ENCODE results near the gene PRM3.

The PRM3 gene

GRCh38 chr16:11235703-11235991 is 37.8 kb downstream of the PRM3 start:
- no peak for DNase-seq (ENCODE audit: extremely low spot score)
- TF ChIP-seq FOXK2 (IDR thresholded peaks at IDR 0.05) (no peak), ZNF384 (IDR thresholded peaks at IDR 0.05) (no peak), LEF1 (IDR thresholded peaks at IDR 0.05; ENCODE audit: borderline replicate concordance) (no peak), HDGF (IDR thresholded peaks at IDR 0.05; ENCODE audit: borderline replicate concordance) (no peak), L3MBTL2 (conservative IDR thresholded peaks at IDR 0.05) (no peak), FOXM1 (IDR thresholded peaks at IDR 0.05; ENCODE audit: borderline replicate concordance) (no peak), SP1 (IDR thresholded peaks at IDR 0.05) (no peak), CTBP1 (IDR thresholded peaks at IDR 0.05; ENCODE audit: borderline replicate concordance) (no peak), FOXA1 (IDR thresholded peaks at IDR 0.05) (no peak), TARDBP (IDR thresholded peaks at IDR 0.05) (no peak), BHLHE40 (IDR thresholded peaks at IDR 0.05; ENCODE audit: borderline replicate concordance) (no peak), SUZ12 (IDR thresholded peaks at IDR 0.05) (no peak), ARNT (IDR thresholded peaks at IDR 0.05) (no peak)
- CTCF ChIA-PET: no interaction called here
- POLR2A ChIA-PET: no interaction called here

GRCh38 chr16:11234884-11235702 is 38.3 kb downstream of the PRM3 start:
- TF ChIP-seq ARNT (IDR thresholded peaks at IDR 0.05): no peak
- TF ChIP-seq, protein P1, sequence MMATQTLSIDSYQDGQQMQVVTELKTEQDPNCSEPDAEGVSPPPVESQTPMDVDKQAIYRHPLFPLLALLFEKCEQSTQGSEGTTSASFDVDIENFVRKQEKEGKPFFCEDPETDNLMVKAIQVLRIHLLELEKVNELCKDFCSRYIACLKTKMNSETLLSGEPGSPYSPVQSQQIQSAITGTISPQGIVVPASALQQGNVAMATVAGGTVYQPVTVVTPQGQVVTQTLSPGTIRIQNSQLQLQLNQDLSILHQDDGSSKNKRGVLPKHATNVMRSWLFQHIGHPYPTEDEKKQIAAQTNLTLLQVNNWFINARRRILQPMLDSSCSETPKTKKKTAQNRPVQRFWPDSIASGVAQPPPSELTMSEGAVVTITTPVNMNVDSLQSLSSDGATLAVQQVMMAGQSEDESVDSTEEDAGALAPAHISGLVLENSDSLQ (IDR thresholded peaks at IDR 0.05): no peak
- no peak for DNase-seq (ENCODE audit: extremely low spot score)
- CTCF ChIA-PET: interaction anchor here (0.6 kb wide), 1 partner anchor 136 kb away, joined by 3 read pairs; no protein-coding TSS in a partner anchor
- POLR2A ChIA-PET: no interaction called here

GRCh38 chr16:11233727-11234376 is 39.6 kb downstream of the PRM3 start:
- DNase-seq (ENCODE audit: extremely low spot score): no peak
- ChIA-PET POLR2A (no interaction called here), CTCF (no interaction called here)
- TF ChIP-seq NFRKB (IDR thresholded peaks at IDR 0.05): no peak
- no peak for TF ChIP-seq ARNT (IDR thresholded peaks at IDR 0.05)
- no peak for TF ChIP-seq CTBP1 (IDR thresholded peaks at IDR 0.05; ENCODE audit: borderline replicate concordance)
- no peak for TF ChIP-seq SP1 (IDR thresholded peaks at IDR 0.05)
- no peak for TF ChIP-seq FOXK2 (IDR thresholded peaks at IDR 0.05)
- no peak for TF ChIP-seq ELF4 (IDR thresholded peaks at IDR 0.05)
- no peak for TF ChIP-seq FOXM1 (IDR thresholded peaks at IDR 0.05; ENCODE audit: borderline replicate concordance)
- TF ChIP-seq ZNF384 (IDR thresholded peaks at IDR 0.05): no peak
- no peak for TF ChIP-seq HDGF (IDR thresholded peaks at IDR 0.05; ENCODE audit: borderline replicate concordance)
- no peak for TF ChIP-seq LEF1 (IDR thresholded peaks at IDR 0.05; ENCODE audit: borderline replicate concordance)
- TF ChIP-seq FOXA1 (IDR thresholded peaks at IDR 0.05): no peak
- no peak for TF ChIP-seq TARDBP (IDR thresholded peaks at IDR 0.05)
- no peak for TF ChIP-seq SUZ12 (IDR thresholded peaks at IDR 0.05)

GRCh38 chr16:11232852-11233726 is 40.3 kb downstream of the PRM3 start:
- DNase-seq (ENCODE audit: extremely low spot score): no peak
- TF ChIP-seq LEF1 (IDR thresholded peaks at IDR 0.05; ENCODE audit: borderline replicate concordance): no peak
- no peak for TF ChIP-seq TARDBP (IDR thresholded peaks at IDR 0.05)
- no peak for TF ChIP-seq NFRKB (IDR thresholded peaks at IDR 0.05)
- TF ChIP-seq BHLHE40 (IDR thresholded peaks at IDR 0.05; ENCODE audit: borderline replicate concordance): no peak
- TF ChIP-seq SUZ12 (IDR thresholded peaks at IDR 0.05): no peak
- TF ChIP-seq FOXM1 (IDR thresholded peaks at IDR 0.05; ENCODE audit: borderline replicate concordance): no peak
- no peak for TF ChIP-seq ZNF384 (IDR thresholded peaks at IDR 0.05)
- TF ChIP-seq ARNT (IDR thresholded peaks at IDR 0.05): no peak
- TF ChIP-seq, protein P1 (IDR thresholded peaks at IDR 0.05): no peak
- TF ChIP-seq ELF4 (IDR thresholded peaks at IDR 0.05): no peak
- no peak for TF ChIP-seq CTBP1 (IDR thresholded peaks at IDR 0.05; ENCODE audit: borderline replicate concordance)
- no peak for TF ChIP-seq L3MBTL2 (conservative IDR thresholded peaks at IDR 0.05)
- TF ChIP-seq FOXA1 (IDR thresholded peaks at IDR 0.05): no peak
- no peak for TF ChIP-seq FOXK2 (IDR thresholded peaks at IDR 0.05)
- no peak for TF ChIP-seq SP1 (IDR thresholded peaks at IDR 0.05)
- TF ChIP-seq HDGF (IDR thresholded peaks at IDR 0.05; ENCODE audit: borderline replicate concordance): no peak
- POLR2A ChIA-PET: no interaction called here
- CTCF ChIA-PET: no interaction called here

DNA sequence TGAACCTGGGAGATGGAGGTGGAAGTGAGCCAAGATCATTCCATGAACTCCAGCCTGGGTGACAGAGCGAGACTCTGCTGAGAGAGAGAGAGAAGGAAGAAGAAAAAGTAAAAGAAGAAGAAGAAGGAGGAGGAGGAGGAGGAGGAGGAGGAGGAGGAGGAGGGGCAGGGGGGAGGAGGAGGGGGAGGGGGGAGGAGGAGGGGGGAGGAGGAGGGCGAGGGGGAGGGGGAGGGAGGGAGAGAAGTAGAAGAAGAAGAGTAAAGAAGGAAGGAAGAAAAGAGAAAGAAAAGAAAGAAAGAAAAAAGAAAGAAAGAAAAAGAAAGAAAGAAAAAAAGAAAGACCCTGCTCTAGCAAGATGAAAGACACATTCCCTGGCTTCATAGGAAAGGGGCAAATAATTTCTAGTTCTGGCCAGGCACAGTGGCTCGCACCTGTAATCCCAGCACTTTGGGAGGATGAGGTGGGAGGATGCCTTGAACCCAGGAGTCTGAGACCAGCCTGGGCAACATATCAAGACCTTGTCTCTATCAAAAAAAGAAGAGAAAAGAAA is 41.1 kb downstream of the PRM3 start:
- no peak for DNase-seq (ENCODE audit: extremely low spot score)
- ChIA-PET CTCF (no interaction called here), POLR2A (no interaction called here)
- TF ChIP-seq L3MBTL2 (conservative IDR thresholded peaks at IDR 0.05): no peak
- no peak for TF ChIP-seq NFRKB (IDR thresholded peaks at IDR 0.05)
- TF ChIP-seq, protein P1 (IDR thresholded peaks at IDR 0.05): no peak
- no peak for TF ChIP-seq ELF4 (IDR thresholded peaks at IDR 0.05)
- no peak for TF ChIP-seq ARNT (IDR thresholded peaks at IDR 0.05)
- TF ChIP-seq BHLHE40 (IDR thresholded peaks at IDR 0.05; ENCODE audit: borderline replicate concordance): no peak
- TF ChIP-seq FOXK2 (IDR thresholded peaks at IDR 0.05): no peak
- no peak for TF ChIP-seq SP1 (IDR thresholded peaks at IDR 0.05)
- TF ChIP-seq TARDBP (IDR thresholded peaks at IDR 0.05): no peak
- no peak for TF ChIP-seq ZNF384 (IDR thresholded peaks at IDR 0.05)
- TF ChIP-seq FOXA1 (IDR thresholded peaks at IDR 0.05): no peak
- TF ChIP-seq LEF1 (IDR thresholded peaks at IDR 0.05; ENCODE audit: borderline replicate concordance): no peak
- no peak for TF ChIP-seq CTBP1 (IDR thresholded peaks at IDR 0.05; ENCODE audit: borderline replicate concordance)
- no peak for TF ChIP-seq FOXM1 (IDR thresholded peaks at IDR 0.05; ENCODE audit: borderline replicate concordance)
- no peak for TF ChIP-seq HDGF (IDR thresholded peaks at IDR 0.05; ENCODE audit: borderline replicate concordance)
